Measurements from ENCODE around the gene NHSL2. TPM values are rescaled to one million over a fixed set of nuclear protein-coding genes. Genes with fewer than 3 reads are reported as not detected.

The NHSL2 gene
- polyA plus RNA-seq, 3 donors, result 16.6 to 39.8 (median 22.8) TPM

- 0% methylated on average over 12 of the region's 29 CpGs for WGBS (ENCODE audit: insufficient coverage)
- H3K4me3 ChIP-seq (replicated peaks in 1 of 3; ENCODE audit: low read depth in 2 of 3, low read length in 3 of 3), result peak overlapping the region in 1 of 3 experiments; percentile 47
- no peak for DNase-seq
- H3K79me2 ChIP-seq (ENCODE audit: insufficient read depth, low read length), result no peaks in the 10 kb centered on the region
- intact Hi-C loops (cut with micrococcal nuclease), result no loop called here
- no peak overlapping the region for H2AFZ ChIP-seq (ENCODE audit: insufficient read depth, low read depth, low read length, poor library complexity, severe bottlenecking)
- H3K4me1 ChIP-seq (ENCODE audit: control insufficient read depth in 1 of 2, insufficient read depth in 2 of 2, low read length in 2 of 2), result peaks cover 0 to 14% of the 10 kb centered on the region in 2 donors
- peaks cover 0 to 7% of the 10 kb centered on the region in 2 donors for H3K9me3 ChIP-seq (replicated peaks in 1 of 2; ENCODE audit: control insufficient read depth in 1 of 2, insufficient read depth in 1 of 2, low read length in 2 of 2)
- no peaks in the 10 kb centered on the region for H3K36me3 ChIP-seq (replicated peaks in 1 of 2; ENCODE audit: control insufficient read depth in 1 of 2, insufficient read depth in 2 of 2, low read length in 2 of 2)
- no peak overlapping the region for H3K9ac ChIP-seq (ENCODE audit: insufficient read depth, low read length, poor library complexity, severe bottlenecking)
- Mint-ChIP-seq H3K4me3 (peak overlapping the region in 1 of 2 donors; percentile 62), H3K27me3 (ENCODE audit: low read depth in 3 of 3) (peaks cover 32 to 66% (median 55%) of the 10 kb centered on the region in 3 donors), H3K27ac (no peak overlapping the region), H3K36me3 (no peaks in the 10 kb centered on the region), H3K9me3 (peaks cover 0 to 10% (median 6%) of the 10 kb centered on the region in 7 donors), H3K4me1 (peaks cover 2% of the 10 kb centered on the region)
- peak overlapping the region; percentile 53 for H3K4me2 ChIP-seq (replicated peaks; ENCODE audit: extremely low read depth, low read length, poor library complexity, severe bottlenecking)
- TF ChIP-seq CTCF (IDR thresholded peaks at IDR 0.05), result no peak
- H4K20me1 ChIP-seq (ENCODE audit: insufficient read depth, low read length), result no peaks in the 10 kb centered on the region
- H3K27ac ChIP-seq (ENCODE audit: low read depth in 1 of 2, low read length in 2 of 2), result no peak overlapping the region
- peaks cover 32 to 57% of the 10 kb centered on the region in 2 donors for H3K27me3 ChIP-seq (ENCODE audit: control insufficient read depth in 2 of 2, insufficient read depth in 2 of 2, low read length in 2 of 2)
Measured at GRCh38 chrX:71911731-71912050, 1.0 kb downstream of the NHSL2 start.

DNA sequence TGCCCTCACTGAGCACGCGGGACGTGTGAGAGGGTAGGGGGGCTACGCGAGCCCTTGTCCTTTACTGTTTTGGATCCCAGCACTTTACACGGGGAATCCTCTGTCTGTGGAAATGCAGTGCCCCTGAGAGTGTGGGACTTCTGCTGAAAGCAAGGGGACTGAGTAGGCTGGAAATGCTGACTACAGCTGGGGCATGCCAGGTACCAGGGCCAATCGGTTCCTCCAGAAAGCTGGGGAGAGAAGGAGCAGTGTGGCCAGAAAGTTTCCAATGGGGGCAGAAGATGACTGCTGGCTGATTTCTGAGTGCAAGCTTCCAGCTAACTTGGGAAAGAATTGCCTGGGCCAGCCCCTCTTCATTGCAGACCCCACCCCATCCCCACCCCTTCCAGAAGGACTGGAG is 1.5 kb downstream of the NHSL2 start:
- 55% methylated on average over 4 of the region's 7 CpGs for WGBS (ENCODE audit: insufficient coverage)
- no peak overlapping the region for H3K27ac Mint-ChIP-seq
- DNase-seq, result no peak
- H3K27me3 Mint-ChIP-seq (ENCODE audit: low read depth in 3 of 3), result peaks cover 32 to 67% (median 56%) of the 10 kb centered on the region in 3 donors
- no peaks in the 10 kb centered on the region for H3K79me2 ChIP-seq (ENCODE audit: insufficient read depth, low read length)
- no peaks in the 10 kb centered on the region for H4K20me1 ChIP-seq (ENCODE audit: insufficient read depth, low read length)
- H3K27me3 ChIP-seq (ENCODE audit: control insufficient read depth in 2 of 2, insufficient read depth in 2 of 2, low read length in 2 of 2), result peaks cover 31 to 56% of the 10 kb centered on the region in 2 donors
- H3K4me2 ChIP-seq (replicated peaks; ENCODE audit: extremely low read depth, low read length, poor library complexity, severe bottlenecking), result no peak overlapping the region
- peaks cover 0 to 14% of the 10 kb centered on the region in 2 donors for H3K4me1 ChIP-seq (ENCODE audit: control insufficient read depth in 1 of 2, insufficient read depth in 2 of 2, low read length in 2 of 2)
- no peak overlapping the region for H2AFZ ChIP-seq (ENCODE audit: insufficient read depth, low read depth, low read length, poor library complexity, severe bottlenecking)
- H3K27ac ChIP-seq (ENCODE audit: low read depth in 1 of 2, low read length in 2 of 2), result no peak overlapping the region
- no peak overlapping the region for H3K9ac ChIP-seq (ENCODE audit: insufficient read depth, low read length, poor library complexity, severe bottlenecking)
- H3K9me3 Mint-ChIP-seq, result peaks cover 0 to 10% (median 6%) of the 10 kb centered on the region in 7 donors
- H3K4me3 ChIP-seq (replicated peaks in 1 of 3; ENCODE audit: low read depth in 2 of 3, low read length in 3 of 3), result no peak overlapping the region
- peaks cover 2% of the 10 kb centered on the region for H3K4me1 Mint-ChIP-seq
- peaks cover 0 to 7% of the 10 kb centered on the region in 2 donors for H3K9me3 ChIP-seq (replicated peaks in 1 of 2; ENCODE audit: control insufficient read depth in 1 of 2, insufficient read depth in 1 of 2, low read length in 2 of 2)
- H3K36me3 ChIP-seq (replicated peaks in 1 of 2; ENCODE audit: control insufficient read depth in 1 of 2, insufficient read depth in 2 of 2, low read length in 2 of 2), result no peaks in the 10 kb centered on the region
- no peaks in the 10 kb centered on the region for H3K36me3 Mint-ChIP-seq
- intact Hi-C loops (cut with micrococcal nuclease), result no loop called here
- no peak for TF ChIP-seq CTCF (IDR thresholded peaks at IDR 0.05)
- H3K4me3 Mint-ChIP-seq, result peak overlapping the region in 1 of 2 donors; percentile 62
